Activated CD8-positive, alpha-beta memory T cell treated with anti-CD3 and anti-CD28 coated beads for 36 hours (primary cell): ENCODE results near the gene SNX5. TPM values are rescaled to one million over a fixed set of nuclear protein-coding genes. Genes with fewer than 3 reads are reported as not detected.

Experiments
- CTCF ChIA-PET: fragments of 350-600 bp; sonication (Branson Sonifier 250); formaldehyde crosslinking; loops from one replicate; lab custom pipeline; 2021; ENCODE audit warnings: antibody characterized with exemption; lab: Charles Lee
- POLR2A ChIA-PET: fragments of 350-600 bp; sonication (Branson Sonifier 250); formaldehyde crosslinking; loops from one replicate; lab custom pipeline; 2021; ENCODE audit warnings: antibody characterized with exemption; lab: Charles Lee
- total RNA-seq, 2 experiments: library from RNA; stranded (reverse); gene quantifications; one replicate each; pipeline ENCODE4 v1.2.3, GENCODE V29; 2021

The SNX5 gene
- total RNA-seq, 2 experiments from 2014 or later, result 205 to 212 TPM

DNA sequence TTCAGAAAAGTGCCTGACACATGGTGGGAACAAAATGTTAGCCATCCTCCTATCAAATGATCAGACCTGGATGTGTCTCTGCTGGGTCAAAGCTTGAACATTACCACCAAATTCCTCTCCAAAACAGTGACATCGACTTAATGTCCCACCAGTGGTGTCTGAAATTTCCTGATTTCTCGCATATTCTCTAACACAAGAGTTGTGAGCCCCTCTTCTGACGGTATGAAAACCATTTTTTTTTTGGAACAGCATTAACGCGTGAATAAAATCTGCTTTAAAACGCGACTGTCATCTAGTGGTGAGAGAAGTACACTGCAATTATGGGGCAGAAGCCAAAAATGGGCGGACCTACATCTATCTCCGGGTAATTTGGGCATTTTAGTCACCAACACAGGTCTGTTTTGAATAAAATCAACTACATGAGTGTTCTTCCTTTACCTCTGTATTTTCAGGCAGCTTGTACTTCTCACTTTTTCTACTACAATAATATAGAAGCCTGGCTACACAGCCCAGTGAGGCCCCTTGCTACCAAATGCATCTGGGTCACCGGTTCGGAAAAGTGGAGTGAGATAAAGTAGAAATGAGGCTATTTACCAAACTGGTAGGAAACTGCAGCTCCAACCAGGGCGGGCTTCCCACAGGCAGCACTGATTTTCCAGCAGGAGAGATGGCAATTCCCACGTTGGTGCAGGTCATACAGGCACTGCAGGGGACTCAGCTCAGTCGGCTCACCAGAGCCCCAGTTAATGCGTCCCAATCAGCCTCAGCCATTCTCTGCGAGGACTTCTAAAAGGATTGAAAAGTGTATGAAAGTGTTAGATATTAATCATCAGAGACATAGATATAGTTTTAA lies 27.6 kb upstream of the SNX5 start:
- POLR2A ChIA-PET, result interaction anchor here (0.5 to 0.8 kb wide), 4 partner anchors 13 to 466 kb away, joined by 3 to 4 read pairs (median 4); no protein-coding TSS in a partner anchor
- CTCF ChIA-PET, result interaction anchor here (0.7 to 2.8 kb wide), 19 partner anchors 8 to 568 kb away, joined by 3 to 12 read pairs (median 4); partner anchors contain the start of genes RRBP1 and ZNF133

DNA sequence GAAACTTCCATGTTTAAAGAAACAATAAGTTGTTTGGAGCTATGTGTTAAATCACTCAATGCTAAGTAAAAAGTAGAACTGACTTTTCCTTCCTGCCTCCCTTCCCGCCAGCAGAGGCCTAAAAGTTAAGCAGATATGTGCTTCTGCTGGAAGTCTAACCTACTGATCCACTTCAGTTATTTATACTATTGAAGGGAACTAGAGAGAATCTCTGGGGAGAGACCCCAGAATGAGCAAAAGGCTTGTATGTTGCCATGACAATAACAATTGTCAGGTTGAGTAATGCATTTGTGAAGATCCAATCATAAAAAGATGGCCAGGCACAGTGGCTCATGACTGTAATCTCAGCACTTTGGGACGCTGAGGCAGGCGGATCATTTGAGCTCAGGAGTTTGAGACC lies 25.0 kb upstream of the SNX5 start:
- CTCF ChIA-PET, result interaction anchor here (1.0 to 1.2 kb wide), 2 partner anchors 25 to 313 kb away, joined by 3 read pairs; partner anchors contain the start of gene SNX5
- POLR2A ChIA-PET, result interaction anchor here (1.0 kb wide), 1 partner anchor 311 kb away, joined by 3 read pairs; the partner anchor contains the start of gene RRBP1

DNA sequence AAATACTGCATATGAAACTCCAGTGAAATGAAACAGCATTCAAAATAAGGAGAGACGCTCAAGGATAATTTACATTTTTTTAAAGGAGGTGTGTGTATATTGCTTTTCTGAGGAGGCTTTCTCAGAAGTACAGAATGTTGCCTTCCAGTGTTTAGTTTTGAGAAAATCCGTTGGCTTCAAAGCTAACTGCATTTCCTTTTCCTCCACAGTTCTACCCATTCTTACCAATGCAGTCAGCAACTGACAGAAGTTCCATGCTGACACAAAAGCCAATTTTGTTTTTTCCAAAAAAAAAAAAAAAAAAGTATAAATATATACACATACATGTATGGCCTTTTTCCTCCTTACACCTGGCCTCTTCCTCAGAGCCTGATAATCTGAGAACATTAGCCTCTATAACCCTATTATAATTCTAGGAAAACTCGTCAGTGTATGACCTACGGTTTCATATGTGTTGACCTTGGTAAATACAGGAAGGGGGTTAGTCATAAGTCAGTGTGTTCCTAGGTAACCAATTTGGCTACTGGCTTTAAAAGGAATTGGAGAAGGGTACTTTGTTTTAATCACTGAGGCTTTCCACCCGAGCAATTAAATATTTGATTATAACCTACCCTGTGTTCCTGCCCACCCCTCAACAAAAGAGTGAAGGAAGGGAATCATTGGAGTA lies 24.4 kb upstream of the SNX5 start:
- POLR2A ChIA-PET, result interaction anchor here (0.7 to 1.0 kb wide), 3 partner anchors 11 to 504 kb away, joined by 3 to 10 read pairs (median 3); partner anchors contain the start of gene RRBP1

DNA sequence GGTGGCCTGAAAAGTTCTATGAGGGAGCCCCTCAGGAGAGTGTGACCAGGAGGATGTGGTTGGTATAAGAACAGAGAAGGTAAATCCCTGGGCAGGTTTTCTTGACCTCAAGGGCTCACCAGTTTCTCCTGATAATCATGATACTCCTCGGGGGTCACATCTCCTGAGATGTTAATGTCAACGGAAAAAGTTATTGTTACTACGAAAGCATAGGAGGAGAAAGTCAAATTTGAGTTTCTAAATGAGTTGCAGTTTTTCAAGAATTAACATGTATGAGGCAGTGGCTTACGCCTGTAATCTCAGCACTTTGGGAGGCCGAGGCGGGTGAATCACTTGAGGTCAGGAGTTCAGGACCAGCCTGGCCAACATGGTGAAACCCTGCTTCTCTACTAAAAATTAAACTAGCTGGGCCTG lies 23.6 kb upstream of the SNX5 start:
- POLR2A ChIA-PET, result interaction anchor here (0.6 to 1.0 kb wide), 4 partner anchors 12 to 1261 kb away, joined by 3 to 10 read pairs (median 3); partner anchors contain the start of gene RRBP1
- CTCF ChIA-PET, result interaction anchor here (0.6 to 1.2 kb wide), 2 partner anchors 11 to 24 kb away, joined by 3 read pairs; partner anchors contain the start of gene SNX5

More for the DNA sequence above, 24.4 kb upstream of the SNX5 start:
- CTCF ChIA-PET, result interaction anchor here (0.6 to 1.2 kb wide), 2 partner anchors 10 to 25 kb away, joined by 3 read pairs; partner anchors contain the start of gene SNX5

DNA sequence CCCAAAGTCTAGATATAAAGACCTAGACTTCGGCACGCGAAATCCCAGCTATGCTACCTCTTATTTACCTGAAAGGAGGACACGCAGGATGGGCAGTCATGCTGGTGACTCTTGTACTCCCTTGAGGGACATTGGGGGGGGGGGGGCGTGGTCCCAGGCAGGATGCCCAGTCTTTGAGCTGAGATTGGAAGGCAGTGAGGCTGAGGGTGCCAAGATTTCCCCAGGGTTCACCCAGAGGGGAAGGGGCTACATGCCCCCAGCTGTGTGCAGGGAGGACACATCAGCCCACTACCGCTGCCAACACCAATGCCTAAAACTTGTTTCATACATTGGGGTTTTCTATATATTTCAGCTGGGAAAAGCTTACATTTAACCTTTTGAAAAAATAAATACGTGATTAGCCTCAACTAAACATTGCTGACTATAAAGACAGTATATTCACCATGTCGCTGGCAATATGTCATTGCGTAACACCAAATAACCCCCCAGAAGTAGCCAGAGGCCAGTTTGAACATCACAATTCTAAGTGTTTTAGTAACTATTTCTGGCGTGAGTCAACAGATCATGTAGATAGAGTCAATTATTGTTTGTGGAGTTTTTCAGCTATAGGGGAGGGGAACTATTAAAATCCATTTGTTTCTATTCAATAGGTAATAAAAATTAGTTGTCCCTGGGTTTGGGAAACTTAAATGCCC lies 21.8 kb upstream of the SNX5 start:
- ChIA-PET CTCF (interaction anchor here (0.9 kb wide), 1 partner anchor 17 kb away, joined by 4 read pairs; no protein-coding TSS in a partner anchor), POLR2A (interaction anchor here (1.0 to 1.1 kb wide), 2 partner anchors 19 to 27 kb away, joined by 4 read pairs; no protein-coding TSS in a partner anchor)

DNA sequence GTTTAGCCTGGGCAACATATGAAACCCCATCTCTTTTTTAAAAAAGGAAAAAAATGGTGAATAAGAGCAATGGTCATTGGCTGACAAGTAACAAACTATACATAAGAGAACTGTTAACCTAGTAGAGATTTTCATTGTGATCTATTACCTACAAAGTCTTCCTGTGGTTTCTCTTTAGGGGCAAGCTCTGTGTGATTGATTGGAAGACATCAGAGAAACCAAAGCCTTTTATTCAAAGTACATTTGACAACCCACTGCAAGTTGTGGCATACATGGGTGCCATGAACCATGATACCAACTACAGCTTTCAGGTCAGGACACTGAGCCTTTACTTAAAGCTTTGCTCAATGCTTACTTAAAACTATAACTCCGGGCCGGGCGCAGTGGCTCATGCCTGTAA lies 19.4 kb upstream of the SNX5 start:
- ChIA-PET POLR2A (no interaction called here), CTCF (interaction anchor here (1.1 kb wide), 1 partner anchor 8 kb away, joined by 4 read pairs; no protein-coding TSS in a partner anchor)

DNA sequence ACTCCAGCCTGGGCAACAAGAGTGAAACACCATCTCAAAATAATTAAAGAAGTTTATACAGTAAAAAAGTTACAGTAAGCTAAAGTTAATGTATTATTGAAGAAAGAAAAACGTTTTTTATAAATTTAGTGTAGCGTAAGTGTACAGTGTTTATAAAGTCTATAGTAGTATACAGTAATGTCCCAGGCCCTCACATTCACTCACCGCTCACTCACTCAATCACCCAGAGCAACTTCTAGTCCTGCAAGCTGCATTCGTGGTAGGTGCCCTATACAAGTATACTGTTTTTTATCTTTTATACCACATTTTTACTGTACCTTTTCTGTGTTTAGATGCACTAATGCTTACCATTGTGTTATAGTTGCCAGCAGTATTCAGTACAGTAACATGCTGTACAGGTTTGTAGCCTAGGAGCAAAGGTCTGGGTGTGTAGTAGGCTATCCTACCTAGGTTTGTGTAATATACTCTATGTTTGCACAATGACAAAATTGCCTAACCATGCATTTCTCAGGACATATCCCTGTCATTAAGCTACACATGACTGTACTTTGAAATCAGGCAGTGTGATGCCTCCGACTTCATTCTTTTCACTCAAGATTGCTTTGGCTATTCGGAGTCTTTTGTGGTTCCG lies 16.9 kb upstream of the SNX5 start:
- CTCF ChIA-PET, result no interaction called here
- POLR2A ChIA-PET, result no interaction called here

DNA sequence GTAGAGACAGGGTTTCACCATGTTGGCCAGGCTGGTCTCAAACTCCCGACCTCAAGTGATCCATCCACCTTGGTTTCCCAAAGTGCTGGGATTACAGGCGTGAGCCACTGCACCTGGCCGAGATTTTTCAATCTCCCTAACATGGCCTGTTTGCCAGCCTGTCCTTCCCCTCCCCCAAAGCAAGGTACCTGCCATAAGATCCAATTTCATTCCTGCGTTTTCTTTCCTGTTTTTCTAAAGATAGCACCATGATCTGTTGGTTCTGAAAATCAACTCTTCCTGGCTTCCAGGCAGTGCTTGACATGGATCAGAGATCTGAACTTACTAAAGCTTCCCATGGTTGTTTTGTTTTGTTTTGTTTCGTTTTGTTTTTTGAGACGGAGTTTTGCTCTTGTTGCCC lies 7.7 kb upstream of the SNX5 start:
- POLR2A ChIA-PET, result no interaction called here

DNA sequence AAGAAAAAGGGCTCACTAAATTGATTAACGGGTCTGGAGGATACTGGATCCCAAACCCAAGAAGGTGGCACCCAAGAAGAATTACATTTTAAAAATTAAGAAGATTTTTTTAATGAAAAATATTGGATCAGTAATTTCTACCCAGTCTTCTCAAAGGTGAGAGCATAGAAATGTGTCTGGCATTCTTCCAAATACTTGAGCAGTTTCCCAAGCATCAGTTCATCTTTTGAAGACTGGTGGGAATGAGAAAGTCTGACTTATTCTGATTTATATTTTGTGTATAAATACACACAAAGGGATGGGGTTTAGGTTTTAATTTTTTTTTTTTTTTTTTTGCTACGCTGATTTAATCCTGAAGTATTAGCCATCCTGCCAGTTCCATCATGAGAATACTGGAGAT lies 3.5 kb upstream of the SNX5 start:
- ChIA-PET CTCF (no interaction called here), POLR2A (interaction anchor here (0.9 kb wide), 1 partner anchor 14 kb away, joined by 4 read pairs; no protein-coding TSS in a partner anchor)

More for the DNA sequence above, 7.7 kb upstream of the SNX5 start:
- CTCF ChIA-PET, result no interaction called here

DNA sequence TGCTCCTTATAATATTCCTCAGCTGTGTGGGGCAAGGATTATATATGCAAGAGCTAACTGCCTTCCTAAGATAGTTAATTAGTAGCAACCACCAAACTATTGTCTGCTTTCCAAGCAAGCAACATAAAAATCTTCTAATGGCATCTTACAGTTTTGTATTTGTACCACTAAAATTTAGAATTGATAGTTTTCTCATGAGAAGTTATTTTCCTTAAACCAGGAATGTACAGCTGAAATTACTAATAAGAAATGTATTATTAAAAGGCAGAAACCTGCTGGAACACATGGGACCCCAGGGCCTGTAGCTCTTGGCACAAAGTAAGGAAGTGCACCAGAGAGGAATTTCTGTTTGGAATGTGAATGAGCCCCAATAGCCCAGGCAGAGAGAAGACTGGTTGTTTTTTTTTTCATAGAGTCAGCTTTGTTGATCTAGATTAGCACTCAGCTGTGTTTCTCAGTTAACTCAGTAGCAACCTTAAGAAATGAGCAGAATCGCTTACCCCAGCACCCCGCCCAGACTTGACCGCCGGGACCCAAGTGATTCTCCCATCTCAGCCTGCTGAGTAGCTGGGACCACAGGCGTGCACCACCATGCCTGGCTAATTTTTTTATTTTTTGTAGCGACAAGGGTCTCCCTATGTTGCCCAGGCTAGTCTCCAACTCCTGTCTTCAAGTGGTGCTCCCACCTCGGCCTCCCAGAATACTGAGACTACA lies 2.9 kb upstream of the SNX5 start:
- POLR2A ChIA-PET, result interaction anchor here (0.9 to 1.1 kb wide), 2 partner anchors 13 to 19 kb away, joined by 4 read pairs; no protein-coding TSS in a partner anchor
- CTCF ChIA-PET, result interaction anchor here (1.3 to 1.5 kb wide), 2 partner anchors 24 to 33 kb away, joined by 3 to 5 read pairs; no protein-coding TSS in a partner anchor

DNA sequence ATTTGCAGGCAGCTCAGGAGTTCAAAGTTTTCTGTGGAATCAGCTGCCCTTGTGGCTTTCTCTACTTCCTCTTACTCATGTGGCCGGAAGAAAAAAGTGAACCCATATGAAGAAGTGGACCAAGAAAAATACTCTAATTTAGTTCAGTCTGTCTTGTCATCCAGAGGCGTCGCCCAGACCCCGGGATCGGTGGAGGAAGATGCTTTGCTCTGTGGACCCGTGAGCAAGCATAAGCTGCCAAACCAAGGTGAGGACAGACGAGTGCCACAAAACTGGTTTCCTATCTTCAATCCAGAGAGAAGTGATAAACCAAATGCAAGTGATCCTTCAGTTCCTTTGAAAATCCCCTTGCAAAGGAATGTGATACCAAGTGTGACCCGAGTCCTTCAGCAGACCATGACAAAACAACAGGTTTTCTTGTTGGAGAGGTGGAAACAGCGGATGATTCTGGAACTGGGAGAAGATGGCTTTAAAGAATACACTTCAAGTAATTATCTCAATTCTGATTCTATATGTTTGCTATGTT lies 1.4 kb upstream of the SNX5 start:
- CTCF ChIA-PET, result interaction anchor here (0.6 to 1.5 kb wide), 3 partner anchors 14 to 31 kb away, joined by 3 to 4 read pairs (median 3); no protein-coding TSS in a partner anchor
- POLR2A ChIA-PET, result interaction anchor here (0.9 to 1.5 kb wide), 2 partner anchors 11 to 400 kb away, joined by 3 to 4 read pairs; partner anchors contain the start of gene DSTN

DNA sequence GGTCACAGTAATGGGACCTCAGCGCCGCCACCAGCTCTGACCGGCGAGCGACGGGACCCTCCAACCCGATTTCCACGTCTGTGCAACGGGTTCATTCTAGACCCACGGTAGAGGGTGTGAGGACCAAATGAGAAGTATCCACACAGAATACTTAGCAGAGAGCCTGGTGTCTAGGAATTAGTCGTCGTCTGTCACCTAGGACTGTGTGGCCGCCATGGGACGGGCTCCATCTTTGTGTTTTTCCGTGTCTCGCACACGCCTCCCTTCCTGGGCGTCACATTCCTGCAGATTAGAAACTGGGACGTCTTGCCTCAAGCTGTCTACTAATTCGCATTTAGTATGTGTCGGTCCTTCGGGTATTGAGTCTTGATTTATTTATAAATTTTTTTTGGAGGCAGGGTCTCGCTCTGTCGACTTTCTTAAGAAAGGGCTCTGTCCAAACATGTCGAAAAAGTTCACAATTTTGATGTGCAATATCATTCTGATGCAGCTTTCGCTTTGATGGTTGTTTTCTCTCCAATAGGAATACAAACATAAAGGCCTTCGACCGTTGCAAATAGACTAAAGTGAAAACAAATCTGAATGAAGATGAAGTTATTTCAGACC lies 787 bp upstream of the SNX5 start:
- ChIA-PET CTCF (interaction anchor here (0.6 to 1.5 kb wide), 2 partner anchors 13 to 26 kb away, joined by 3 to 4 read pairs; no protein-coding TSS in a partner anchor), POLR2A (interaction anchor here (0.9 to 1.5 kb wide), 2 partner anchors 11 to 399 kb away, joined by 3 to 4 read pairs; partner anchors contain the start of gene DSTN)

DNA sequence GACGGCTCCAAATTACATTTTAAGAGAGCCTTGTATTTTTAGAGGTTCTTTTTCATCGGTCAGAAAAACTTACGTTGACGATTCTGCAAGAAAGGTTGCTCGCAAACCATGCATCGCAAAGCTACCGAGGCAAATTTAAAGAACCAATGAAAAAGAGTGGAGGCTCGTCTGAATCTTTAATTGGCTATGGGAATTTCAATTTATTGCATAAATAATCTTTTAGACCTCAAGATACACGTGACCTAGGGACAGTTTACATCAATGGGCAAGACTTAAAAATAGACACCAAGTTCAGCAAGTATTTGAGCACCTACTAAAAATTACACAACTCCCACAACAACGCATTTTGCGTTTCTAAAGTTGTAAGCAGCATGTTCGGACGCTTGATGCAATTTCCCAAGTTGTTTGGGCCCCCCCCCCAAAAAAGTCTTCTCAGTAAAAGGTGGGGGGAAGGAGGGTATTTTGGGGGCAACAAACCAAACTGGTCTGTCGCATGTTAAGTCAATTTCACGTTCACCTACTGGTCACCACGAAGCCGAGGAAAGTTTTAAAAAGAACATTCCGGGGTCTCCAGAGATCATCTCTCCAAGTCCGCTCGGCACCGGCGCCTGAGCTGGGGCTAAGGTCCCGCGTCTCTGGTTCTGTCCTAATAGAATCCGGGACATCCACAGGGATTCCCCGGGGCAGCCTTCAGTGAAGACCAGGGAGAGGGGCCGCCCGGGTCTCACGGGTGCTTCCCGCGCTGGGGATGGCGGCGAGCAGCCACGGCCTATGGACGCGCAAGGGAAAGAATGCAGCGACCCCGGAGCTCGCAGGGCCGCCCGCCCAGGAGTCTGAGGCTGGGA lies 851 bp downstream of the SNX5 start:
- ChIA-PET POLR2A (interaction anchor here (0.5 to 1.1 kb wide), 4 partner anchors 28 to 549 kb away, joined by 3 to 6 read pairs (median 4); partner anchors contain the start of gene DZANK1), CTCF (interaction anchor here (0.8 to 2.4 kb wide), 5 partner anchors 11 to 28 kb away, joined by 3 to 7 read pairs (median 4); no protein-coding TSS in a partner anchor)

DNA sequence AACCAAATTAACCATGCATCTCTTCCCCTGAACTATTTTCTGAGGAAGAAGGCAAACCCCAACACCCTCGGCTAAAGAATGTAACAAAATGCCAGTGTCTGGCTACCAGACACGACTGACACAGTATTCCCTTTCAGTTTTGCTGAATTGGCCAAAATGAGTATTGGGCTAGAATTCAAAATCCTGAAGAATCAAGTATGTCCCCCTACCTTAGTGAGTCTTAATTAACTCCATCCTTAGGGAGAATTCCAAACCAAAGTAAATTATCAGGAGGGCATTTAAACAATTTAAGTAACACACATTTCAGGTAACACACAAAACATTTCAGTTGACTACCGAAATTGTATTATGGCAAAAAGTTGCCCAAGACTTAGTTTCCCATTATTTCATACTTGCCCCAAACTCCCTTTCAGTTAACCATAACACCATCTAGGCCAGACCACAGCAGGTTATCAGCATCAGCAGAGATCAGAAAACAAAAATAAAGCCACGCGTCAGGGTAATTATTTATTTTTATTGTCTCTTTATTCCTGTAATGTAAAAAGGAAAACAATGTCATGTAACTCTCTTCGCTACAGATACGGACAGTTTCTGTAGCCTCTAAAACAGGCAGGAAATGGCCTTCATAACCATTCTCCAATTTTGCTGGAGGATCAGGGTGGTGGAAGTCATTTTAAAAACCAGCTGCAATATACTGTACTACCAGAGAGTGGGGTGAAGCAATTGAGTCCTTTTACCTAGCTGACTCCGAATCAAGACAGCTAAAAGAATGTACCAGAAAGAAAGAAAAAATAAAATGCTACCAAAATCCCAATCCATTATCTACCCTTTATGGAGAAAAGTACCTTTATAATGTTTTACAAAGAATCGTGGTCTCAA lies 1.9 kb downstream of the SNX5 start:
- CTCF ChIA-PET, result interaction anchor here (1.2 to 2.4 kb wide), 3 partner anchors 10 to 30 kb away, joined by 4 to 7 read pairs (median 6); no protein-coding TSS in a partner anchor
- POLR2A ChIA-PET, result interaction anchor here (0.6 to 0.9 kb wide), 4 partner anchors 29 to 541 kb away, joined by 3 to 5 read pairs (median 4); partner anchors contain the start of gene SEC23B
